NCI-H1417 treated with DMSO at 0.1 percent for 48 hours (cell line): Measurements from ENCODE around the gene AMIGO2.
"Not testable (repeated sequence)": the region's sequence is repeated elsewhere in the genome, so short reads cannot be mapped to it uniquely, and the experiment has no call there.

Experiments used
- DNase-seq: peaks from one replicate; lab custom pipeline; 2025; lab: John Stamatoyannopoulos, UW

Gene AMIGO2

DNA sequence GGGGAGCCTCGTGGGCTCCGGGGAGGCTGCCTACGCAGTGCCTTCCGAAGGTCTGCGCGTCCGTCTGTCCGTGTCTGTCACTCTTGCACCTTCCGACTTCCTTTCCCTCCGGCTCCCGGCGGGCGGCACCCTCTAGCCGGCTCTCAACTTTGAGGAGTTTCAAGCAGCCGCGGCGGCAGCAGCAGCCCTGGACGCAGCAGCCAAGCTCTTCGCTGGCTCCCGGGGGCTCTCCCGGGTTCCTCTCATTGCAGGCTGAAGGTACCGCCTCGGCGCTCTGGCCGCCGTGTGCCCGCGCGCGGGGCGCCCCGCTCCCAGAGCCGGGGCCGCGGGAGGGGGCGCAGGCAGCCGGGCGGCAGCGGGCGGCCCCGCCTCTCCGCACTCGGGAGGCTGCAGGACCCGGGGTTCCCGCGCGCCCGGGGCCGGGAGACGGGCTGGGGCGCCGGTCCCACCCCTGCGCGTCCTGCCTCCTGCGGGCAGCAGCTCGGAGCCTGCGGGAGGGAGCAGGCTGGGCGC lies at the start of gene AMIGO2, which contains the start of gene PCED1B:
Gene AMIGO2, minus strand, starts transcription at position 492 of the 513 bp plus-strand sequence. CDS start 957 bp downstream, outside the sequence.
Gene PCED1B, plus strand, starts transcription at position 154 of the 513 bp plus-strand sequence. CDS start 155,443 bp downstream, outside the sequence.
- DNase-seq, result peak; percentile 46

DNA sequence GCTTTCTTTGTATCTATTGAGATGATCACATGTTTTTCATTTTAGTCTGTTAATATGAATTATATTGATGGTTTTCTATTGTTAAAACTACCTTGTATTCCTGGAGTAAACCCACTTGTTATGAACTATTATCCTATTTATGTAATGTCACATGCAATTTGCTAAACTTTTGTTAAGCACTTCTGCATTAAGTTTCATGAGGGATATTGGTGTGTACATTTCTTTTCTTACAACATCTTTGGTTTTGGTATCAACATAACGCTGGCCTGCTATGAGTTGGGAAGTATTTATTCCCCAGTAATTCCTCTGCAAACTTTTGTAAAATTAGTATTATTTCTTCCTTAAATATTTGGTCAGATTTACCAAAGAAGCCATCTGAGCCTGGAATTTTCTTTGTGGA lies 46.5 kb upstream of the AMIGO2 start:
- no peak for DNase-seq

DNA sequence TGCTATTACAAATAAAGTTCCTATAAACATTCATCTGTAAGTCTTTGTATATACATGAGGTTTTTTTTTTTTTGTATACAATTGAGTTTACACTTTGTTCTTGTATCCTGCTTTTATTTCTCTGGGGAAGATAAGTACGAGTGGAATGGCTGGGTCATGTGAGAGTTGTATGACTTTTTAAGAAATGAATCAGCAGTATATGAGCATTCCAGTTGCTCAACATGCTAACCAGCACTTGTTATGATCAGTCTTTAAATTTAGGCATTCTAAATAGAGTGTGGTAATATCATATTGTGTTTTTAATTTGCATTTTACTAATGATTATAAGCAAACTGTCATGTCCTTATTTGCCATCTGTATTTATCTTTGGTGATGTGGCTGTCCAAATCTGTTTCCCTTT lies 44.7 kb upstream of the AMIGO2 start:
- no peak for DNase-seq

DNA sequence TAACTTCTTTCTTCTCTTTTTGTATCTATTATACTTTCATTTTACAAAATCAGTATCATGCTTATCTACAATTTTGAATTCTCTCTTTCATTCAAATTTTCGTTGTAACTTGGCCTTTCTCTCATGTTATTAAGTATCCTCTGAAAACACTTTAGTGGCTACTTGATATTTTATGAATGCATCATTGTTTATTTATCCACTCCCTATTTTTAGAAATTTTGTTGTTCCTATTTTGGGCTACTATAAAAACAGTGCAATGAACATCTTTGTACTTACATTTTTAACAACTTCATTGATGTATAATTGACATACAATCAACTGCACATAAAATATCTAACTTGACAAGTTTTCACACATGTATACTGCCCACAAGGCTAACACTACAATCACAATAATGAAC lies 44.0 kb upstream of the AMIGO2 start:
- DNase-seq, result no peak

DNA sequence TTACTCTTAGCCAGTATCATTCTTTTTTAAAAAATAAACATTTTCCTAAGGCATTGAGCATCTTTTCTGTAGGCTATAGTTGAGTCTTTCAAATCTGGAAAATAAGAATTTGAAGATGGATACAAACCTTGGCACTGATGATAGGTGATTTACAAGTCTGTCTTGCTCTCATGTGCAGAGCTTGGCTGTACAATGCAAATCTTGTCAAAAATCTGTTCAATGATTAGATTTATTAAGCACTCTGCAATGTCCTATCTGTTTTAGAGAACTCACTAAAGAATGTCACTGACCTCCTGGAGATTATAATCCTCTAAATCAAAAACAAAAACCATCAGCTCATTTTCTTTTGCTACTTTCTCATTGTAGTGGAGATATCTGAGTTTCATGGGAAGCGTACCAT lies 42.8 kb upstream of the AMIGO2 start:
- DNase-seq, result no peak

DNA sequence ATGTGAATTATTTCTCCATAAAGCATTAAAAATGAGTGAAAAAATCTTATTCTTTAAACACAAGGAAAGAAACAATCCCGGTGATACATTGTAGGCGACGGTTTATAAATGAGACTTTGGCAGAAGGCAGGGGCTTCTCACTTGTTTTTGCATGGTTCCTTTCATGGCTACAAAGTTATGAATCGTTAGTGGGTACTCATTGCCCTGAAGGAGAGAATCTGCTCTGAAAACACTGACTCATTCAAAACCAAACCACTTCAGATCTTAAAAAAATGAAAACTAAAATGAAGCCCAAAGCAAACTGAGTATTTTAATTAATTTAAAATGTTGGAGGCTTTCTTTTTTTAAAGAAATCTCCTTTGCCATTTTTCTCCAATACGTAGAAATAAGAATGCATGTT lies 41.4 kb upstream of the AMIGO2 start:
- DNase-seq, result no peak

GRCh38 chr12:47120736-47121135 lies 41.0 kb upstream of the AMIGO2 start:
- DNase-seq, result no peak

- DNase-seq, result not testable (repeated sequence)
Measured at GRCh38 chr12:47117305-47117704, 37.5 kb upstream of the AMIGO2 start.

- no peak for DNase-seq
Measured at GRCh38 chr12:47114481-47114892, 34.7 kb upstream of the AMIGO2 start.

DNA sequence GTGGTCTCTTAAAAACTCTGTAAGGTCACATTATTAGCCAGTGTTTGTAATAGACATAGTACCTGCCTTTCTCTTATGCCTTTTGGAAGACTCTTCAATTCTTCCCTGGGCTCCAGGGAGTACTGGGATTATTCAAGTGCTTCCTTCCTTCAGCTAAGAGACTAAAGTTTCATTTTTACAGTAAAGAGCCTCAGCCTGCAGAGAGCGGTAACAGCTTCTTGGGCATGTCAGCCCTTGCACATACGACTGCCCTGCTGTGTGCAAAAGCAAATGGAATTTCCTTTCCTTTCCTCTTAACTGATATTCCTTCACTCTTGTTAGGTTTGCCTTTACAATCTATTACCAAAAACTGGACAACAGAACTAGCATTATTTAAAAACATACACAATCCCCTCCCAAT lies 32.9 kb upstream of the AMIGO2 start:
- DNase-seq, result no peak

DNA sequence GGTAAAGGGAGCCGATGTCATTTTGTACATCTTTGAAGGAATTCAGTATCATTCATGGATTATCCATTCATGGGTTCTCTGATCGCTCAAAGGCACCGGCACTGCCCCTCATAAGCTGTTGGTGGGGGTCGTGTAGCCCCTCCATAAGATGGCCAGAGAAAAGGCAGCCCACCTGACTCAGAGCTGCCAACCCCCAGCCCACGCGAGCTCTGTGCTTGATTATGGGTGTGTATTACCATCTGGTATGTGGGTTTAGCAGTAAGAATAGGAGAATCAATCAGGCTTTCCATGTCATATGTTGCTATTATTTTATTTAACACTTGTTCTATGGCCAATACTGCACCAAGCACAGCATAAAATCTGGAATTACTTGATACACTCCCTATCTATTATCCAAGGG lies 32.1 kb upstream of the AMIGO2 start:
- no peak for DNase-seq

DNA sequence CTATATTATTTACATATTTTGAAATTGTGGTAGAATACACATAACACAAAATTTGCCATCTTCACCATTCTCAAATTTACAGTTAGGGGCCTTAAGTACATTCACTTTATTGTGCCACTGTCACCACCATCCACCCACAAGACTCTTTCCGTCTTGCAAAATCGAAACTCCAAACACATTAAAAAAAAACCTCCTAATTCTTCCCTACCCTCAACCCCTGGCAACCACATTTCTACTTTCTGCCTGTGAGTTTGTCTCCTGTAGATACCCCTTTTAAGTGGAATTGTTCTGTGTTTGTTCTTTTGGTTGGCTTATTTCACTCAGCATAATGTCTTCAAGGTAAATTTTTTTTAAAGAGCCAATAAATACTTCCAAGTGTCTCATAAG lies 31.6 kb upstream of the AMIGO2 start:
- no peak for DNase-seq

DNA sequence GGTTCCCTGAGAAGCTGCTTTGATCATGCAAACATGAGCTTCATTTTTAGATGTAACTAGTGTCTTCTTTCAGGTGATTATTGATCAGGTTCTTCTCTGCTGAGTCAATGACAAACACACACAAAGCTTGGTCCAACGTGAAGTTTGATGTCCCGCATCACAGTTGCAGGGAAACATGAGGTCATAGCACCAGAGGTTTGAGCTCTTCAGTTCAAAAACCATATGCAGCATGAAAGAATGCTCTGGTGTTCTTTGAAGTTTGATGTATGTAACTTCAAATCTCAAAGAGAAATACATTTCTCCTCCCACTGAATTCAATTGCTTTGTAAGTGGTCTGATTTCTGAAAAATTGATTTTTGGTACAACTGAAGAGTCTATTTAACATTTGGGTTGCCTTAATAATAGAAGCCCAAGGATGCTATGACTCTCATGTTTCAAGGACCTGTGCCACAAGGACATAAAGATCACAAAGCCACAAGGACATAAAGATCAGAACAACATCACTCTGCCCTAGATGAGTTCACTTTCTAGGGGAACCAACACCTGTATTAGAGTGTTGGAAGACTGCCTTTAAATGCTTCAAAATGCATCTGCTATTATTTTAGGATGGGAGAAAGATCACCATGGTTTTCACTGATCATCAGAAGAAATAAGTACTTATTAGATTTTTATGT lies 31.1 kb upstream of the AMIGO2 start:
- no peak for DNase-seq

- DNase-seq, result no peak
Measured at GRCh38 chr12:47110011-47110541, 30.3 kb upstream of the AMIGO2 start.

GRCh38 chr12:47107926-47108325 lies 28.2 kb upstream of the AMIGO2 start:
- DNase-seq, result no peak

- no peak for DNase-seq
Measured at GRCh38 chr12:47107446-47107845, 27.7 kb upstream of the AMIGO2 start.

DNA sequence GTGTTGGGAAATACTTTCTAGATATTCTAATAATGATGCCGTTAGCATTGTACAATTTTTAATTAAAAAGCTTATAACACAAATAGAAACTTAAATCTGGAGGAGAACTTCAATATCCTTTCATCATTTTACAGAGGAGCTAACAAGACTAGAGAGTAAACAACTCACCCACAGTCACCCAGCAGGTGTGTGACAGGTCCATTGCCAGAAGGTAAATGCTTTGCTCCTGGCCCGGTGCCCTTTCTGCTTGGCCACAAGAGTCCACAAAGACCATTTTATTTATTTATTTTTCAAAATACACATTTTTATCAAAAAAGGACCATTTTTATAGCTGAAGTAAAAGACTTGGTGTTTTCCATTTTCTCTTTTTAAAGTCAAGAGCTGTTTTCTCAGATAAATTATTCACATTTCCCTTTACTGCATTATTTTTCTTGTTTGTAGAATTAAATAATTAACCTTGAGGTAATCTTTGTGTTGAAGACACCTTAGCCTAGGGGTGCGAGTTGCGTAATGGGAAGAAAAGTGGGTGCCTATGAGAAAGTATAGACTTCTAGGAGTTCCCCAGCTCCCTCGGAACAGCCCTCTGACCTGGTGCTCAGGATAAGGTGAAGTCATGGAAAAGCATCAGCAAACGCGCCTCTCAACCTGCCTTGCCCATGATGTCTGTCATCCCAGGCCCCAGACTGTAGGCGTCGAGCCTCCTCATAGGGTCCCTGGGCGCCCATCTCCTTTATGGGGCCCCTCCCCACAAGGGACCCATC lies 26.3 kb upstream of the AMIGO2 start:
- peak; percentile 68 for DNase-seq

GRCh38 chr12:47102845-47103651 lies 23.3 kb upstream of the AMIGO2 start:
- DNase-seq, result no peak

DNA sequence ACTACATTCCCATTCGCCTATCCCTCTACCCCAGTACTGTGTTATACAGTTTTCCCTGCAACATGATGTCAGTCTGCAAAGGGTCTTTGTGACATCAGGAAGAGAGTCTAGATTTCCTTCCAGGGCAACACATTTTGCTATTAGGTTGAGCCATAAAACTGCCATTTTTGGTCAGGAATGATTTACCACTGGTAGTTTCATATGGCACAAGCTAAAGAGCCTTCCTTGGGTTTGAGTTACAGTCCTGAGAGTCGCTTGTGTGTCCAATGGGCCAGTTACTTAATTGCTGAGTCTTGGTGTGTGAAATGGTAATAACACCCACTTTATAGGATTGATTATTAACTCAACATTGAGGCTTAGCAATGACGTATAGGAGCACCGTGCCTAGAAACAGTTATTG lies 22.6 kb upstream of the AMIGO2 start:
- DNase-seq, result no peak

DNA sequence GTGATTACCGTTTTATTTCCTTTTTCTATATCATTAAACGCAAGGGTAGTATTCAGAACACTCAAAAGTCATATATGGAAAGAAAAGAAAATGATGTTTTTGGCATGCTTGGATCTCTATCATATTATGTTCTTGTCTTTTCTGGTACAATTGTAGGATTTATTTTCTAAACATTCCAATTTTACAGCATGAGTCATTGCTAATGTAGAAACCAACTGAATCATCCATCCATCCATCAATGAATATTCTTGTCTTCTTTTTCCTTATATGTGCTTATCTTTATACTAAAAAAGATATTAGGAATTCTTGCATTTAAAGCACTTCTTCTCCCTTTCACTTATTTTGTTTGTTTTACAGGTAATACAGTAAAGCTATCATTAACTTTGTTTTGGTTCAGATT lies 20.4 kb upstream of the AMIGO2 start:
- DNase-seq, result no peak

GRCh38 chr12:47099610-47100009 lies 19.9 kb upstream of the AMIGO2 start:
- DNase-seq, result no peak

- DNase-seq, result no peak
Measured at GRCh38 chr12:47098099-47098498, 18.3 kb upstream of the AMIGO2 start.
